Bronchial epithelial cell (primary cell): ENCODE measurements around the gene MAPK8IP2. TPM values are rescaled to one million over a fixed set of nuclear protein-coding genes. Genes with fewer than 3 reads are reported as not detected.
A peak's percentile ranks its signal among the peaks of the same experiment; 100 is the strongest.
"Not testable (repeated sequence)": the region's sequence is repeated elsewhere in the genome, so short reads cannot be mapped to it uniquely, and the experiment has no call there.

Experiments
- DNase-seq: peaks from one replicate; pipeline ENCODE4 v3.0.0-alpha.2; 2010; ENCODE audit warnings: low read depth
- FAIRE-seq: peaks from 2 replicates; lab custom pipeline; 2011; peaks lifted over from hg19 to GRCh38; lab: Jason Lieb, UNC
- H3K27me3 ChIP-seq: 2 replicates; pipeline ENCODE4 v1.5.1; 2011; ENCODE audit warnings: low read length; ENCODE audit not compliant: control insufficient read depth, insufficient read depth
- H3K36me3 ChIP-seq: 2 replicates; pipeline ENCODE4 v1.5.1; 2011; ENCODE audit warnings: low read length; ENCODE audit not compliant: control insufficient read depth, insufficient read depth
- H3K4me3 ChIP-seq: 2 replicates; pipeline ENCODE4 v1.5.1; 2011; ENCODE audit warnings: mild to moderate bottlenecking, low read depth, low read length, control low read depth
- total RNA-seq: library from RNA; depleted of rRNA; stranded (reverse); fragments of >200 nt; gene quantifications from 2 replicates; pipeline ENCODE4 v1.2.1, GENCODE V29; 2014
- TF ChIP-seq, protein P1 (sequence below): IDR thresholded peaks from 2 replicates; pipeline ENCODE4 v1.5.1; 2011; ENCODE audit warnings: mild to moderate bottlenecking, moderate library complexity, low read length, control low read depth, inconsistent platforms; ENCODE audit not compliant: insufficient read depth, severe bottlenecking

The MAPK8IP2 gene
- total RNA-seq, 1 donor from 2014 or later: 0.53 TPM

DNA sequence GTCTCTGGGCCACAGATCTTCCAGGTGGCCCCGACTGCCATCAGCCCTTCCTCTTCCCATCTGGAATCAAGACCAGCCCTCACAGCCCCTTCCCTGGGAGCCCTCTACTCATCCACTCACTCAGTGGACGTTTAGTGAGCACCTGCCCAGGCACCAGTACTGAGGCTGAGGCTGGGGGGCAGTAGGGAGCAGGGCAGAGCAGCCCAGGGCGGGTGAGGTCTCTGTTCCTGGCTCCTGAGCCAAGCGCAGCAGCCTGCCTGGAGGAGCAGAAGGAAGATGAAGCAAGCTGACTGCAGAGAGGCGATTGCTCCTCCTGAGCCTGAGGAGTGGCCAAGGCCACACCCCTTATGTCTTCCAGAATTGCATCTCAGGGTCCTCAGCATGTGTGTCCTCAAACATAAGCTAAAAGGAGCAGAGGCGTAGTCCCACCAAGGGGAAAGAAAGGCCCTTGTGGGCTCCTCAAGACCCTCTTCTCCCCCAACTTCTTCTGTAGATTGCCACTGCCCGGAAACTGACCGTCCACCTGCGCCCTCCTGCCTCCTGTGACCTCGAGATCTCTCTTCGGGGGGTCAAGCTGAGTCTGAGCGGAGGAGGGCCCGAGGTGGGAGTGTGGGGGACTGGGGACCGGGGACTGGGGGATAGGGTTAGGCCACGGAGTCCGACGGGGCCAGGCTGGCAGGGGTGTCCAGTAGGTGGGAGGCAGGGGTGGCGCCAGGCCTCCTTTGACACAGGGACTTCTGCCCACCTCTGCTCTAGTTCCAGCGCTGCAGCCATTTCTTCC is 5.8 kb downstream of the MAPK8IP2 start:
- TF ChIP-seq, protein P1, sequence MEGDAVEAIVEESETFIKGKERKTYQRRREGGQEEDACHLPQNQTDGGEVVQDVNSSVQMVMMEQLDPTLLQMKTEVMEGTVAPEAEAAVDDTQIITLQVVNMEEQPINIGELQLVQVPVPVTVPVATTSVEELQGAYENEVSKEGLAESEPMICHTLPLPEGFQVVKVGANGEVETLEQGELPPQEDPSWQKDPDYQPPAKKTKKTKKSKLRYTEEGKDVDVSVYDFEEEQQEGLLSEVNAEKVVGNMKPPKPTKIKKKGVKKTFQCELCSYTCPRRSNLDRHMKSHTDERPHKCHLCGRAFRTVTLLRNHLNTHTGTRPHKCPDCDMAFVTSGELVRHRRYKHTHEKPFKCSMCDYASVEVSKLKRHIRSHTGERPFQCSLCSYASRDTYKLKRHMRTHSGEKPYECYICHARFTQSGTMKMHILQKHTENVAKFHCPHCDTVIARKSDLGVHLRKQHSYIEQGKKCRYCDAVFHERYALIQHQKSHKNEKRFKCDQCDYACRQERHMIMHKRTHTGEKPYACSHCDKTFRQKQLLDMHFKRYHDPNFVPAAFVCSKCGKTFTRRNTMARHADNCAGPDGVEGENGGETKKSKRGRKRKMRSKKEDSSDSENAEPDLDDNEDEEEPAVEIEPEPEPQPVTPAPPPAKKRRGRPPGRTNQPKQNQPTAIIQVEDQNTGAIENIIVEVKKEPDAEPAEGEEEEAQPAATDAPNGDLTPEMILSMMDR: peak; percentile 12
- no peak overlapping the region for H3K4me3 ChIP-seq
- no peaks in the 10 kb centered on the region for H3K36me3 ChIP-seq
- H3K27me3 ChIP-seq: peaks cover 13% of the 10 kb centered on the region
- DNase-seq: no peak
- FAIRE-seq: no peak

DNA sequence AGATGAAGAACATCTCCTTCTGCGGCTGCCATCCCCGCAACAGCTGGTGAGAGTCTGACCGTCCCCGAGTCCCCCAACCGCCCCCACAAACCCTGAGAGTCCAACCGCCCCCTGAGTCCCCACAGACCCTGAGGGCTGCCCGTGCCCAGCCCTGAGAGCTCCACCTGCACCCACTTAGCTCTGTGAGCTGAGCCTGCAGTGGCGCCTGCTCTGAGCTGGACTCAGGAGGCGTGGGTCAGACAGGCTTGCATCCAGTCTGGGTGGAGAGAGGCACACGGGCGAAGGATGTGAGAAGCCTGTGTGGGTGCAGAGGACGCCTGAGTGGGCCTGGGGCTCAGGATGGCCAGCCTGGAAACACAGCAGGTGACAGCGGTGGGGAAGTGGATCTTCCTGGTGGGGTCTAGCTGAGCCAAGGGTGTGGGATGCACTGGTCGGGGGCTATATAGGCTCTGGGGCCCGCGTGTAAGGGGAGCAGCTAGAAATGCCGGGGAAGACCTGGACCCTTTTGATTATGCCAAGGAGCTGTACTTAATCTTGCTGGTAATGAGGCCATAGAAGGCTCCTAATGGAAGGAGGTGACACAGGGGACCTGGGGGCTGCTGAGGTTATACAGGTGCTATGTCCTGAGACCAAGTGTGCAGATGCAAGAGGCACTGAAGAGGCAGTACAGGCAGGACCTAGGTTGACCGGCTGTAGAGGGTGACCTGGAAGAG is 6.5 kb downstream of the MAPK8IP2 start:
- DNase-seq (no peak), FAIRE-seq (peak; percentile 18)
- TF ChIP-seq, protein P1: no peak
- no peak overlapping the region for H3K4me3 ChIP-seq
- peaks cover 10% of the 10 kb centered on the region for H3K27me3 ChIP-seq
- H3K36me3 ChIP-seq: no peaks in the 10 kb centered on the region

DNA sequence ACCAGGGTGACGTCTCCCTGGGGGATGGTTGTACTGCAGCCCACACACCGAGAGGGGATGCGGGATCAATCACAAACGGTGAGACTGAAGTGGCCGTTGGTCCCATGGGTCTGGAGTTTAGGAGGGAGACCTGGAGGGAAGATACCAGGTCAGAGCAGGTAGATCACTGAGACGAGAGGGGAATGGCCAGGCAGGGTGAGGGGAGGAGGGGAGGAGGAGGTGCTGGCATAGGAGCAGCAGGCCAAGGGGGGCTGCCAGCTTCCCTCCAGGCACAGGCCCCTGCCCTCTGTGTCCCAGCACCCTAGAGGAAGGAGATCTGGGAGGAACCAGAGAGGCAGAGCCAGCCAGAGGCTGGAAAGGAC is 7.0 kb downstream of the MAPK8IP2 start:
- TF ChIP-seq, protein P1: no peak
- Histone ChIP-seq H3K4me3 (no peak overlapping the region), H3K36me3 (no peaks in the 10 kb centered on the region), H3K27me3 (peaks cover 10% of the 10 kb centered on the region)
- DNase-seq (no peak), FAIRE-seq (no peak)

DNA sequence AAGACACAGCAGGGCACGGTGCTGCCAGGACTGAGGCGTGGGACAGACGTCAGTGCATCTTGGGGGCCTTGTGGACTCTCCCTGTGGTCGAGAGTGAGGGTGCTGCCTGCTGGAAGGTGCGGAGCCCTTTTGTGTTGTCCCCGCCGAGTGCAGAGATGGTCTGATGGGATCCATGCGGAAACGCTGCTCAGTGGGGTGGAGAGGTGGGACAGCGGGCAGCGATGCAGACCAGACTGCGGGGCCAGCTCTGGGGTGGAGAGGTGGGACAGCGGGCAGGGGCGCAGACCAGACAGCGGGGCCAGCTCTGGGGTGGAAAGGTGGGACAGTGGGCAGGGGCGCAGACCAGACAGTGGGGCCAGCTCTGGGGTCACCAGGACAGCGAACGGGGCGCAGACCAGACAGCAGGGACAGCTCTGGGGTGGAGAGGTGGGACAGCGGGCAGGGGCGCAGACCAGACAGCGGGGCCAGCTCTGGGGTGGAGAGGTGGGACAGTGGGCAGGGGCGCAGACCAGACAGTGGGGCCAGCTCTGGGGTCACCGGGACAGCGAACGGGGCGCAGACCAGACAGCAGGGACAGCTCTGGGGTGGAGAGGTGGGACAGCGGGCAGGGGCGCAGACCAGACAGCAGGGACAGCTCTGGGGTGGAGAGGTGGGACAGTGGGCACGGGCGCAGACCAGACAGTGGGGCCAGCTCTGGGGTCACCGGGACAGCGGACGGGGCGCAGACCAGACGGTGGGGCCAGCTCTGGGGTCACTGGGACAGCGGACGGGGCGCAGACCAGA is 7.7 kb downstream of the MAPK8IP2 start:
- not testable (repeated sequence) for H3K27me3 ChIP-seq, H3K4me3 ChIP-seq, DNase-seq, H3K36me3 ChIP-seq, FAIRE-seq

DNA sequence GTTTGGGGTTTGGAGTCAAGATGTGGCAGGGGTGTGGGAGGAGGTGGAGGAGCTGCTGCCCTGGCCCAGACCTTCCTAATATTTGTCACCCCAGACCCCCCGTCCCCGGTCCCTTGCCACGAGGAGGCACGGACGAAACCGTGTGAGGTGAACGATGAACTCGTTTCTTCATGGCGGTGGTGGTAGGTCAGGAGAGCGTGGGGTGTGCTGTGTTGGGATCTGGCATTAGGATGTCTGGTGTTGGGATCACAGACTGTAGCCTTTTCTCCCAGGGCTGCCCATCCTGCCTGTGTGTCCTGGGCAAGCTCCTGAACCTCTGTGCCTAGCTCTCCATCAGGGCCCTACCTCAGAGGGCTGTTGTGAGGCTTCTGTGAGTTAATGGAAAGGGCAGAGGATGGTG is 8.4 kb downstream of the MAPK8IP2 start:
- no peak for FAIRE-seq
- TF ChIP-seq, protein P1: no peak
- DNase-seq: no peak
- H3K4me3 ChIP-seq: no peak overlapping the region
- H3K36me3 ChIP-seq: no peaks in the 10 kb centered on the region
- H3K27me3 ChIP-seq: peaks cover 2% of the 10 kb centered on the region

DNA sequence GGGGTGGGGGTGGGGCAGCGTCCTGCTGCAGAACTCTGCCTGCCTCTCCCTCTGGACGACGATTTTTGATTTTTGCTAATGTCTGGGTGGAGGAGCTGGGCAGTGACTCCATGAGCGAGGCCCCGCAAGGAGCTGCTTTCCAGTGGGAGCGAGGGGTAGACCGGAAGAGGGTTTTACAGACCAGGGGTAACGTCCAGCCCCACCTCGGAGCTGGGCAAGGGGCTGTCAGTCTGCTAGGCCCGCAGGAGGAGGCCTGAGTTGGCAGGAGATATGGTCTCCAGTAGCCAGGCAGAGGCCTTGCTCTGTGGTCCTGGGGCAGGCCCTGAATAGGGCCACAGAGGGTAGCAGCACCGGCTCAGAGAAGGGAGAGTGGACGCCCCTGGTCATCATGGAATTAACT is 9.0 kb downstream of the MAPK8IP2 start:
- FAIRE-seq (no peak), DNase-seq (no peak)
- TF ChIP-seq, protein P1: no peak
- Histone ChIP-seq H3K4me3 (no peak overlapping the region), H3K27me3 (peaks cover 2% of the 10 kb centered on the region), H3K36me3 (no peaks in the 10 kb centered on the region)
